Activated CD8-positive, alpha-beta T cell treated with anti-CD3 and anti-CD28 coated beads for 36 hours (primary cell): Measurements from ENCODE around the gene CYCS. TPM values are rescaled to one million over a fixed set of nuclear protein-coding genes. Genes with fewer than 3 reads are reported as not detected.

Experiments
- ATAC-seq: fragments of 200-7000 bp; cut with Tn5 transposase; one replicate; pipeline ENCODE4 v1.10.0; 2021; ENCODE audit warnings: mild to moderate bottlenecking, moderate library complexity
- CTCF ChIA-PET: fragments of 350-600 bp; sonication (Branson Sonifier 250); formaldehyde crosslinking; loops from one replicate; lab custom pipeline; 2021; ENCODE audit warnings: antibody characterized with exemption; lab: Charles Lee
- POLR2A ChIA-PET: fragments of 350-600 bp; sonication (Branson Sonifier 250); formaldehyde crosslinking; loops from one replicate; lab custom pipeline; 2021; ENCODE audit warnings: antibody characterized with exemption; lab: Charles Lee
- DNase-seq: peaks from one replicate; pipeline ENCODE4 v3.0.0-alpha.2; 2020
- H3K27ac Mint-ChIP-seq: one replicate; pipeline ENCODE4 v1.8.0; 2021; ENCODE audit warnings: mild to moderate bottlenecking, mixed read lengths
- H3K27me3 Mint-ChIP-seq: one replicate; pipeline ENCODE4 v1.8.0; 2021; ENCODE audit warnings: mixed read lengths
- H3K36me3 Mint-ChIP-seq: one replicate; pipeline ENCODE4 v1.8.0; 2021; ENCODE audit warnings: low read depth, mixed read lengths
- H3K4me1 Mint-ChIP-seq: one replicate; pipeline ENCODE4 v1.8.0; 2021; ENCODE audit warnings: low read depth, mixed read lengths
- H3K4me3 Mint-ChIP-seq: one replicate; pipeline ENCODE4 v1.8.0; 2021; ENCODE audit warnings: mild to moderate bottlenecking, moderate library complexity, mixed read lengths
- H3K9me3 Mint-ChIP-seq: one replicate; pipeline ENCODE4 v1.8.0; 2021; ENCODE audit warnings: mixed read lengths
- intact Hi-C: fragments of 100-400 bp; cut with micrococcal nuclease; formaldehyde crosslinking; loops from one replicate; pipeline ENCODE4 v1.10.0; 2022
- total RNA-seq, 2 experiments: library from RNA; stranded (reverse); gene quantifications; one replicate each; pipeline ENCODE4 v1.2.3, GENCODE V29; 2021
- TF ChIP-seq, protein P1 (sequence below): fragments of 200-600 bp; IDR thresholded peaks from one replicate; pipeline ENCODE4 v1.8.0; 2022; ENCODE audit warnings: antibody characterized with exemption, mild to moderate bottlenecking

The CYCS gene
- total RNA-seq, 2 experiments from 2014 or later: 266 TPM

DNA sequence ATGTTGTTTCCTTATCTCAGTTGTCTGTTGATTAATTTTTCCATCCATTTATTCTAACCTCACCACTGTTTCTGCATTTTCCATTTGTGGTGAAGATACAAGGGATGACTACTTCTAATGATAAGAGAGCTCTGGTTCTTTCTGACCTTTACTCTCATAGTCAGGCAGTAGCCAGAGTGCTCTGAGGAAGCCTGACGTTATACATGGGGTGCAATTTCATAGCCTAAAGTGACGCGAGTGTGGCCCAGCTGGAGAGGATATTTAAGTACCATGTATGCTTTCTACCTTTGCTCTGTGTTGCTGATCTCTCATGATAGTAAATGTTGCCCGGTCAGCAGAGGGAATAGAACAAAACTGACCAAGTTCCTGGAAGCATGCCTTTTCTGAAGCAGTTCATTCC lies 33.9 kb upstream of the CYCS start:
- peaks cover 7% of the 10 kb centered on the region for H3K36me3 Mint-ChIP-seq
- H3K9me3 Mint-ChIP-seq: no peaks in the 10 kb centered on the region
- no peak overlapping the region for H3K4me3 Mint-ChIP-seq
- DNase-seq (no peak), ATAC-seq (no peak)
- CTCF ChIA-PET: interaction anchor here (1.0 to 2.9 kb wide), 5 partner anchors 18 to 65 kb away, joined by 3 to 12 read pairs (median 5); partner anchors contain the start of gene CYCS
- H3K27me3 Mint-ChIP-seq: no peaks in the 10 kb centered on the region
- TF ChIP-seq, protein P1, sequence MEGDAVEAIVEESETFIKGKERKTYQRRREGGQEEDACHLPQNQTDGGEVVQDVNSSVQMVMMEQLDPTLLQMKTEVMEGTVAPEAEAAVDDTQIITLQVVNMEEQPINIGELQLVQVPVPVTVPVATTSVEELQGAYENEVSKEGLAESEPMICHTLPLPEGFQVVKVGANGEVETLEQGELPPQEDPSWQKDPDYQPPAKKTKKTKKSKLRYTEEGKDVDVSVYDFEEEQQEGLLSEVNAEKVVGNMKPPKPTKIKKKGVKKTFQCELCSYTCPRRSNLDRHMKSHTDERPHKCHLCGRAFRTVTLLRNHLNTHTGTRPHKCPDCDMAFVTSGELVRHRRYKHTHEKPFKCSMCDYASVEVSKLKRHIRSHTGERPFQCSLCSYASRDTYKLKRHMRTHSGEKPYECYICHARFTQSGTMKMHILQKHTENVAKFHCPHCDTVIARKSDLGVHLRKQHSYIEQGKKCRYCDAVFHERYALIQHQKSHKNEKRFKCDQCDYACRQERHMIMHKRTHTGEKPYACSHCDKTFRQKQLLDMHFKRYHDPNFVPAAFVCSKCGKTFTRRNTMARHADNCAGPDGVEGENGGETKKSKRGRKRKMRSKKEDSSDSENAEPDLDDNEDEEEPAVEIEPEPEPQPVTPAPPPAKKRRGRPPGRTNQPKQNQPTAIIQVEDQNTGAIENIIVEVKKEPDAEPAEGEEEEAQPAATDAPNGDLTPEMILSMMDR: no peak
- intact Hi-C loops: no loop called here
- peaks cover 5% of the 10 kb centered on the region for H3K4me1 Mint-ChIP-seq
- POLR2A ChIA-PET: no interaction called here
- no peak overlapping the region for H3K27ac Mint-ChIP-seq

DNA sequence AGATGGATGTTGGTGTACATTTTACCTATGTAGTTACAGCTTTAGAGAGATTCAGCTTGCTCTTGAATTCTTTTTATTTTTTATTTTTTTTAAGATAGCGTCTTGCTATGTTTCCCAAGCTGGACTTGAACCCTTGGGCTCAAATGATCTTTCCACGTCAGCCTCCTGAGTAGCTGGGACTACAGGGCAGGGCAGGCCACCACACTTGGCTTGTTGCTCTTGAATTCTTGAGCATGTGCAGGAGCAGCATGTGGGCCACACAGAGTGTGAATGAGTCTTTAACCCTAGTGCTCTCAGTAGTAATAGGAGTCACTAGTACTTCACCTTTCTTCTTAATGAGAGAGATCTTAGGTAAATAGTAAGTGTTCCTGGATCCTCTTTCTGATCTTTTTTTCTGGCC lies 26.7 kb upstream of the CYCS start:
- POLR2A ChIA-PET: no interaction called here

DNA sequence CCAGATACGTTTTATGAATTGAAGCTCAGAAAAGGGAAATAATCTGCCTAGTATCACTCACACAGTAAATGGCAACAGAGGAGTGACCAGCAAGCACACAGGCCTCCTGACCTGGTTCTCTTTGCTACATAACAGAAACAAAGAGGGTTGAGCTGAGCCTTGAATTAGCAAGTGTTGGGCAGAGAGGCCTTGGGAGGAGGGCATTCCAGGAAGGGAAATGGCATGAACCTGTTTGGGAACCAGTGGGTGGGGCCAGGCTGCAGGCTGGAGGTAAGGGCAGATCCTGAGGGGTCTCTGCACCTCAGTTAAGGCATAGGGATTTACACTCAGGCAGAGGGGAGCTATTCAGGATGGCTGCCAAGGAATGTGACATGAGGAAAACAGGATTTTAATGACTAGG lies 24.8 kb upstream of the CYCS start:
- peaks cover 18% of the 10 kb centered on the region for H3K36me3 Mint-ChIP-seq
- no peak overlapping the region for H3K4me3 Mint-ChIP-seq
- intact Hi-C loops: no loop called here
- peaks cover 17% of the 10 kb centered on the region for H3K4me1 Mint-ChIP-seq
- peak overlapping the region; percentile 88 for H3K27ac Mint-ChIP-seq
- TF ChIP-seq, protein P1: no peak
- no peak for DNase-seq
- POLR2A ChIA-PET: interaction anchor here (0.6 kb wide), 1 partner anchor 49 kb away, joined by 3 read pairs; no protein-coding TSS in a partner anchor
- CTCF ChIA-PET: interaction anchor here (1.5 to 3.9 kb wide), 2 partner anchors 11 to 24 kb away, joined by 6 to 16 read pairs; partner anchors contain the start of gene CYCS
- no peaks in the 10 kb centered on the region for H3K27me3 Mint-ChIP-seq
- H3K9me3 Mint-ChIP-seq: no peaks in the 10 kb centered on the region
- ATAC-seq: no peak

More for the DNA sequence above, 26.7 kb upstream of the CYCS start:
- Mint-ChIP-seq H3K9me3 (no peaks in the 10 kb centered on the region), H3K4me1 (peaks cover 17% of the 10 kb centered on the region), H3K4me3 (no peak overlapping the region), H3K27me3 (no peaks in the 10 kb centered on the region), H3K36me3 (peaks cover 18% of the 10 kb centered on the region), H3K27ac (no peak overlapping the region)
- DNase-seq (no peak), ATAC-seq (no peak)
- TF ChIP-seq, protein P1: no peak
- intact Hi-C loops: no loop called here
- CTCF ChIA-PET: interaction anchor here (3.9 kb wide), 1 partner anchor 9 kb away, joined by 16 read pairs; no protein-coding TSS in a partner anchor

DNA sequence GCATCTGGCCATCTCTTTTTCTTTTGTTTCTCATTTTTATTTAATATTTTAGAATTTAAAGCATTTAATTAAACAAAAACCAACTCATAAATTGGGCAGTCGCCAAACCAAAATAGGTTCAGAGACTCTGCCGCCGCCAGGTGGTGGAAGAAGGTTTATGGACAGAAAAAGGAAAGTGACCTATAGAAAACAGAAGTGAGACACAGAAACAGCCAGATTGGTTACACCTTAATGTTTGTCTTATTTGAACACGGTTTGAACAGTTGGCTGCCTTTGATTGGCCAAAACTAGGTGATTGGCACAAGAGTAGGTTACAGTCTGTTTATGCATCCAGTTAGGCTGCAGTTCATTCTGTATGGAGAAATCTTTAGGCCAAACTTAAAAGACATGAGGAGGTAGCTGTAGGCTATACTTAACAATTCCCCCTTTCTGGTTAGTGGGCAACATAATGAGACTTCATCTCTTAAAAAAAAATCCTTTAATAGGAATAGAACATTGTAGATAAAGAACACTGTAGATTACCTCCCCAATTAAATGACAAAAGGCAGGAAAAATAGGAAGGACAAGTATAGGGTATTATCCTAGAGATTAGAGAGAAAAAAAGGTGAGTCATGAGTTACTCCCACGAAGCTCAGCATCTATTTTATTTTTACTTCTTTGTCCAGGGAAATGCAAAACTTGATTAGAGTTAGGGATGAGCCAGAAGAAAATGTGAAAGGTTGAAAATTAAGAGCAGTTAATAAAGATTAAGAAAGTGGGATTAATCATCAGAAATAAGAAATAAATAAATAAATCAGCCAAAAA lies 23.9 kb upstream of the CYCS start:
- H3K36me3 Mint-ChIP-seq: peaks cover 15% of the 10 kb centered on the region

More for the DNA sequence above, 23.9 kb upstream of the CYCS start:
- TF ChIP-seq, protein P1: no peak
- ChIA-PET POLR2A (no interaction called here), CTCF (interaction anchor here (1.5 to 3.9 kb wide), 3 partner anchors 11 to 68 kb away, joined by 5 to 16 read pairs (median 6); partner anchors contain the start of gene CYCS)
- H3K4me1 Mint-ChIP-seq: peaks cover 17% of the 10 kb centered on the region
- ATAC-seq: no peak
- intact Hi-C loops: no loop called here
- no peak overlapping the region for H3K4me3 Mint-ChIP-seq
- H3K27me3 Mint-ChIP-seq: no peaks in the 10 kb centered on the region
- DNase-seq: peak; percentile 4
- H3K9me3 Mint-ChIP-seq: no peaks in the 10 kb centered on the region
- no peak overlapping the region for H3K27ac Mint-ChIP-seq
